ENCODE data around the gene SUSD1.

DNA sequence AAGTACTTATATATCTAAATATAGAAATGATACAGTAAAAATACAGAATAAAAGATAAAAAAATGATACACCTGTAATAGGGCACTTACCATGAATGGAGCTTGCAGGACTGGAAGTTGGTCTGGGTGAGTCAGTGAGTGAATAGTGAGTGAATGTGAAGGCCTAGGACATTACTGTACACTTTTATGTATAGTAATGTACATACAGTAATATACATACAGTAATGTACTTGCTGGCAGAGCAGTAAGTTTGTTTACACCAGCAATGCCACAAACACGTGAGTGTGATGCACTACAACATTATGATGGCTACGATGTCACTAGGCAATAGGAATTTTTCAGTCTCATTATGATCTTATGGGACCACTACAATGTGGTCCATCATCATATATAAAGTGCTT, 34.2 kb downstream of the SUSD1 start:
- TF ChIP-seq, protein P1, sequence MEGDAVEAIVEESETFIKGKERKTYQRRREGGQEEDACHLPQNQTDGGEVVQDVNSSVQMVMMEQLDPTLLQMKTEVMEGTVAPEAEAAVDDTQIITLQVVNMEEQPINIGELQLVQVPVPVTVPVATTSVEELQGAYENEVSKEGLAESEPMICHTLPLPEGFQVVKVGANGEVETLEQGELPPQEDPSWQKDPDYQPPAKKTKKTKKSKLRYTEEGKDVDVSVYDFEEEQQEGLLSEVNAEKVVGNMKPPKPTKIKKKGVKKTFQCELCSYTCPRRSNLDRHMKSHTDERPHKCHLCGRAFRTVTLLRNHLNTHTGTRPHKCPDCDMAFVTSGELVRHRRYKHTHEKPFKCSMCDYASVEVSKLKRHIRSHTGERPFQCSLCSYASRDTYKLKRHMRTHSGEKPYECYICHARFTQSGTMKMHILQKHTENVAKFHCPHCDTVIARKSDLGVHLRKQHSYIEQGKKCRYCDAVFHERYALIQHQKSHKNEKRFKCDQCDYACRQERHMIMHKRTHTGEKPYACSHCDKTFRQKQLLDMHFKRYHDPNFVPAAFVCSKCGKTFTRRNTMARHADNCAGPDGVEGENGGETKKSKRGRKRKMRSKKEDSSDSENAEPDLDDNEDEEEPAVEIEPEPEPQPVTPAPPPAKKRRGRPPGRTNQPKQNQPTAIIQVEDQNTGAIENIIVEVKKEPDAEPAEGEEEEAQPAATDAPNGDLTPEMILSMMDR (IDR thresholded peaks at IDR 0.05; ENCODE audit: insufficient read depth, low read depth, low read length) = no peak
- no peak for TF ChIP-seq EZH2 (IDR thresholded peaks at IDR 0.05; ENCODE audit: insufficient read depth, low read length)
